ENCODE results near the gene TTLL7.

Gene TTLL7

GRCh38 chr1:84001501-84001900, 2.6 kb upstream of the TTLL7 start:
- no peak for TF ChIP-seq CTCF (IDR thresholded peaks at IDR 0.05; ENCODE audit: extremely low read depth, missing control alignments)
- DNase-seq (ENCODE audit: low spot score) = no peak

- no peak for DNase-seq (ENCODE audit: low spot score)
- no peak for TF ChIP-seq CTCF (IDR thresholded peaks at IDR 0.05; ENCODE audit: extremely low read depth, missing control alignments)
Measured at GRCh38 chr1:84000954-84001495, 2.1 kb upstream of the TTLL7 start.

- no peak for DNase-seq (ENCODE audit: low spot score)
- TF ChIP-seq CTCF (IDR thresholded peaks at IDR 0.05; ENCODE audit: extremely low read depth, missing control alignments) = no peak
Measured at GRCh38 chr1:84000196-84000885, 1.4 kb upstream of the TTLL7 start.

GRCh38 chr1:83999316-83999819, 436 bp upstream of the TTLL7 start:
- peak; percentile 76 for DNase-seq (ENCODE audit: low spot score)
- no peak for TF ChIP-seq CTCF (IDR thresholded peaks at IDR 0.05; ENCODE audit: extremely low read depth, missing control alignments)

GRCh38 chr1:83998205-83998497, 781 bp downstream of the TTLL7 start:
- DNase-seq (ENCODE audit: low spot score) = no peak
- TF ChIP-seq CTCF (IDR thresholded peaks at IDR 0.05; ENCODE audit: extremely low read depth, missing control alignments) = no peak

- no peak for TF ChIP-seq CTCF (IDR thresholded peaks at IDR 0.05; ENCODE audit: extremely low read depth, missing control alignments)
- no peak for DNase-seq (ENCODE audit: low spot score)
Measured at GRCh38 chr1:83997631-83998030, 1.3 kb downstream of the TTLL7 start.

GRCh38 chr1:83996621-83997020, 2.3 kb downstream of the TTLL7 start:
- DNase-seq (ENCODE audit: low spot score) = no peak

More at GRCh38 chr1:83996621-83997020, 2.3 kb downstream of the TTLL7 start:
- TF ChIP-seq CTCF (IDR thresholded peaks at IDR 0.05; ENCODE audit: extremely low read depth, missing control alignments) = no peak

Measured in GM20000 (cell line).